Heart right ventricle (tissue), 16 donors: ENCODE measurements around the gene IL17C. TPM values are rescaled to one million over a fixed set of nuclear protein-coding genes. Genes with fewer than 3 reads are reported as not detected.

Experiments used
- ATAC-seq, 8 donors: fragments of 200-7000 bp; cut with Tn5 transposase; one replicate each; pipeline ENCODE4 v1.9.1; 2020; ENCODE audit warnings: mild to moderate bottlenecking in 8 of 8, moderate library complexity in 8 of 8, moderate number of reproducible peaks in 1 of 8
- DNase-seq, 2 donors: peaks; one replicate each; pipeline ENCODE4 v3.0.0-alpha.2; 2020
- H3K27ac ChIP-seq, 10 donors: fragments of 200-600 bp; sonication (generic) in 2 of 10; one replicate each; pipeline versions ENCODE4 v1.5.0 to v1.8.0; 2020 to 2022; ENCODE audit warnings: mild to moderate bottlenecking in 3 of 10
- H3K27me3 ChIP-seq, 7 donors: fragments of 200-600 bp; one replicate each; pipeline ENCODE4 v1.8.0; 2021 to 2022; ENCODE audit warnings: mild to moderate bottlenecking in 2 of 7
- H3K36me3 ChIP-seq, 9 donors: fragments of 200-600 bp; sonication (generic) in 1 of 9; one replicate each; pipeline versions ENCODE4 v1.5.0 to v1.8.0; 2020 to 2022; ENCODE audit warnings: mild to moderate bottlenecking in 2 of 9
- H3K4me1 ChIP-seq, 9 donors: fragments of 200-600 bp; sonication (generic) in 1 of 9; one replicate each; pipeline versions ENCODE4 v1.5.0 to v1.8.0; 2020 to 2022; ENCODE audit warnings: mild to moderate bottlenecking in 4 of 9
- H3K4me3 ChIP-seq, 10 donors: fragments of 200-600 bp; sonication (generic) in 2 of 10; one replicate each; pipeline versions ENCODE4 v1.5.0 to v1.8.0; 2020 to 2022; ENCODE audit warnings: mild to moderate bottlenecking in 7 of 10, moderate library complexity in 2 of 10
- H3K9me3 ChIP-seq, 11 donors: fragments of 200-600 bp in 10 of 11; sonication (generic) in 2 of 11; one replicate each; pipeline versions ENCODE4 v1.5.0 to v1.8.0; 2013 to 2022; ENCODE audit warnings: mild to moderate bottlenecking in 2 of 11, control low read depth in 1 of 11, moderate library complexity in 1 of 11
- WGBS, 2 donors: extraction: QIAGEN DNeasy Blood & Tissue Kit; methylation state at CpG; one replicate each; pipeline ENCODE4 v1.1.7; 2013; ENCODE audit warnings: inconsistent platforms in 1 of 2; 5-methylcytosine and 5-hydroxymethylcytosine counted together
- intact Hi-C, 10 donors: fragments of 100-400 bp; cut with DNase I; formaldehyde crosslinking; loops; one replicate each; pipeline versions ENCODE4 v1.11.1 to v1.14.2; 2022
- polyA plus RNA-seq, 2 donors: library from polyadenylated mRNA; stranded (reverse); fragments of 200-250 nt; gene quantifications; one replicate each; pipeline ENCODE4 v1.2.3, GENCODE V29; 2013
- total RNA-seq, 10 donors: library from RNA; stranded (reverse); fragmentation: NEBNext Ultra II Directional in 3 of 10; extraction: Animal tissue kit (Norgen Biotek cat#: 25700) in 3 of 10; gene quantifications; one replicate each; pipeline versions ENCODE4 v1.2.1 to v1.2.4, GENCODE V29; 2021 to 2023
- TF ChIP-seq, protein P1 (sequence below), 9 donors: fragments of 200-600 bp; sonication (generic) in 2 of 9; IDR thresholded peaks; one replicate each; pipeline versions ENCODE4 v1.5.0 to v1.8.0; 2021 to 2022; ENCODE audit warnings: antibody characterized with exemption in 9 of 9, mild to moderate bottlenecking in 5 of 9, moderate library complexity in 1 of 9
- donor health status: Arrhythmogenic right ventricular cardiomyopathy.
- donor health status: ischemic (EF 13 %, LVEDD 7.1; RV severe dilation, severe dysfunction).
- donor health status: healthy with polysubstance abuse.
- donor health status: DM: no; HTN: yes; CAD: no.
- donor health status: DM: no; HTN: no; CAD: no.
- donor health status: ischemic (EF 25% LVEDD 6.9; RV normal size, moderate dysfunction).
- donor health status: ischemic (EF 25% LVEDD 5.7; RV mildly dilated, moderate dysfunction).
- donor health status: healthy.
- donor health status: DM: yes; HTN: yes; CAD: no.
- donor health status: Ischemic cardiomyopathy.
- donor health status: ischemic (EF 35%, LVEDD 5.7; RV mildly dilated, moderate dysfunction).
- donor health status: nonischemic (EF 11% LVEDD 7.7; RV severe dilation, severe dysfunction).
- donor health status: DM: yes; HTN: yes; CAD: no.
- donor health status: PGD.
- donor health status: ischemic (EF 29% LVEDD 5.4; RV normal size, mild dysfunction).
- donor health status: nonischemic (EF 23%, LVEDD 6.1; RV moderate dilation, normal function).

Gene IL17C
- total and polyA plus RNA-seq, 12 donors = not detected

DNA sequence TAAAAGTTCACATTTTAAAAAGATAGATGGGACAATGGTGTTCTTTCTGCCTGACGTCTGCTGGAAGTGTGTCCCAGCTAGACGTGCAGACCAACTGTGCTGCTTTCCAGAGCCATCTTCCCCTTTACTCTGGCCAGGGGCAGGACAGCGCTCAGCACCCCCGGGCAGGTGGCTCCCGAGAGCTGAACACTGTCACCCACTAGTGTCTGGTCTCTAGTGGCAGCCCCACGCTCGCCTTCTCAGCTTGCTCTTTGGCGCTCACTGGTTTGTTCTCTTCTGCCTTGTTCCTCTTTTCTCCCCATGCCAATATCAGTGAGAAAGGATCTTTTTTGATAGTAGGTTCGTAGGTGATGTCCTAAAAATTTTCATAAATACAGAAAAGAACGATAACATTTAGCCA lies 42.5 kb upstream of the IL17C start:
- H3K4me1 ChIP-seq = peaks cover 5 to 81% (median 46%) of the 10 kb centered on the region in 9 donors
- intact Hi-C loops = loop anchor here in 1 of 10 donors (10.0 kb wide), 1 partner anchor 69 kb away; the partner anchor contains the start of gene MVD
- ATAC-seq = no peak
- DNase-seq = no peak
- TF ChIP-seq, protein P1, sequence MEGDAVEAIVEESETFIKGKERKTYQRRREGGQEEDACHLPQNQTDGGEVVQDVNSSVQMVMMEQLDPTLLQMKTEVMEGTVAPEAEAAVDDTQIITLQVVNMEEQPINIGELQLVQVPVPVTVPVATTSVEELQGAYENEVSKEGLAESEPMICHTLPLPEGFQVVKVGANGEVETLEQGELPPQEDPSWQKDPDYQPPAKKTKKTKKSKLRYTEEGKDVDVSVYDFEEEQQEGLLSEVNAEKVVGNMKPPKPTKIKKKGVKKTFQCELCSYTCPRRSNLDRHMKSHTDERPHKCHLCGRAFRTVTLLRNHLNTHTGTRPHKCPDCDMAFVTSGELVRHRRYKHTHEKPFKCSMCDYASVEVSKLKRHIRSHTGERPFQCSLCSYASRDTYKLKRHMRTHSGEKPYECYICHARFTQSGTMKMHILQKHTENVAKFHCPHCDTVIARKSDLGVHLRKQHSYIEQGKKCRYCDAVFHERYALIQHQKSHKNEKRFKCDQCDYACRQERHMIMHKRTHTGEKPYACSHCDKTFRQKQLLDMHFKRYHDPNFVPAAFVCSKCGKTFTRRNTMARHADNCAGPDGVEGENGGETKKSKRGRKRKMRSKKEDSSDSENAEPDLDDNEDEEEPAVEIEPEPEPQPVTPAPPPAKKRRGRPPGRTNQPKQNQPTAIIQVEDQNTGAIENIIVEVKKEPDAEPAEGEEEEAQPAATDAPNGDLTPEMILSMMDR (IDR thresholded peaks at IDR 0.05) = no peak
- peak overlapping the region in 1 of 10 donors; percentile 38 for H3K27ac ChIP-seq
- no peaks in the 10 kb centered on the region for H3K9me3 ChIP-seq
- peaks cover 0 to 59% (median 17%) of the 10 kb centered on the region in 9 donors for H3K36me3 ChIP-seq
- whole genome bisulfite sequencing, 2 donors = 91 to 92% methylated on average over 10 of the region's 10 CpGs
- no peak overlapping the region for H3K4me3 ChIP-seq
- no peaks in the 10 kb centered on the region for H3K27me3 ChIP-seq

DNA sequence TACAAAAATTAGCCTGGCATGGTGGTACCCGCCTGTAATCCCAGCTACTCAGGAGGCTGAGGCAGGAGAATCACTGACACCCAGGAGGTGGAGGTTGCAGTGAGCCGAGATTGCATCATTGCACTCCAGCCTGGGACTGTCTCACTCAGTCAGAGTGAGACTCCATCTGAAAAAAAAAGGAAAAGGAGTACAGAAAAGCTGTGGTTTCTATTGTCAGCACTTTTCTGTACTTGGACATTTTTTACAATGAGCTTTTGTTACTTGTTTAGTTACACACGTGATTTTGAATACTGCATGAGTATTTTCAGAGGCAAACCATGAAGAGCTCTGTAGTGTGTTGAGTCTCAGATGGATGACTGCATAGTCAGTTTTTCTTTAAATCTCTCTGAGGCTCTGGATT lies 41.9 kb upstream of the IL17C start:
- intact Hi-C loops = loop anchor here in 1 of 10 donors (10.0 kb wide), 1 partner anchor 68 kb away; the partner anchor contains the start of gene MVD
- H3K27ac ChIP-seq = peak overlapping the region in 1 of 10 donors; percentile 49
- TF ChIP-seq, protein P1 (IDR thresholded peaks at IDR 0.05) = no peak
- no peak for ATAC-seq
- WGBS, 2 donors = 83 to 87% methylated on average over 3 of the region's 3 CpGs
- no peak overlapping the region for H3K4me3 ChIP-seq
- no peaks in the 10 kb centered on the region for H3K27me3 ChIP-seq
- peaks cover 0 to 59% (median 17%) of the 10 kb centered on the region in 9 donors for H3K36me3 ChIP-seq
- peaks cover 5 to 78% (median 46%) of the 10 kb centered on the region in 9 donors for H3K4me1 ChIP-seq
- DNase-seq = no peak
- H3K9me3 ChIP-seq = no peaks in the 10 kb centered on the region

DNA sequence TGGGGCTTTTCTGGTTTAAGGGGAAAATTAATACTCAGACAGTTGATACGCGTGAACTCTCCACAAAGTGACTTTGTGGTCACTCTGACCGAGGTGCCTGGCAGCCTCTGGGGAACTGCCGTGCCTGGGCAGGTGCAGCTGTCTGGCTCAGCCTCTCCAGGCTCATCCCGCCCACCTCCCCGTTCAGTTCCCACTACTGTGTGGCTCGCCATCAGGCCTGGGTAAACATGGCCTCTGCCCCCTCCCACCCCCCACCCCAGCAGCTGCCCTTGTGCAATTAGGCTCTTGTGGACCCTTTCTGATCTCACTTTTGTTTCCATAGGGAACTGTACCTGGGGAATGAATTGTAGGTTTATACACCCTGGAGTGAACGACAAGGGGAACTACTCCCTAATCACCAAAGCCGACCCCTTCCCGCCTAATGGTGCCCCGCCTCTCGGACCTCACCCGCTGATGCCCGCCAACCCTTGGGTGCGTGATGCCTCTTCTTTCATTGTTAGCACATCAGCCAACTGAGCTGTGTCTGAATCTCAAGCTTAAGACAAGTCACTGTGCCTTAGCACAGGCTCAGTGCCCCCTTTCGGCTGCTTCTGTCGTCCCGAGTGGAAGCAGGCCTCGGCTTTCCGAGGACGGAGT lies 40.4 kb upstream of the IL17C start:
- 91% methylated on average over 21 of the region's 21 CpGs for WGBS, 2 donors
- Histone ChIP-seq H3K36me3 (peaks cover 0 to 65% (median 24%) of the 10 kb centered on the region in 9 donors), H3K4me3 (no peak overlapping the region), H3K4me1 (peaks cover 5 to 68% (median 46%) of the 10 kb centered on the region in 9 donors), H3K27ac (peak overlapping the region in 8 of 10 donors; percentile 68 to 89 (median 82)), H3K9me3 (no peaks in the 10 kb centered on the region), H3K27me3 (no peaks in the 10 kb centered on the region)
- intact Hi-C loops = loop anchor here in 1 of 10 donors (10.0 kb wide), 1 partner anchor 67 kb away; the partner anchor contains the start of gene MVD
- ATAC-seq = no peak
- TF ChIP-seq, protein P1 (IDR thresholded peaks at IDR 0.05) = no peak
- DNase-seq = no peak

DNA sequence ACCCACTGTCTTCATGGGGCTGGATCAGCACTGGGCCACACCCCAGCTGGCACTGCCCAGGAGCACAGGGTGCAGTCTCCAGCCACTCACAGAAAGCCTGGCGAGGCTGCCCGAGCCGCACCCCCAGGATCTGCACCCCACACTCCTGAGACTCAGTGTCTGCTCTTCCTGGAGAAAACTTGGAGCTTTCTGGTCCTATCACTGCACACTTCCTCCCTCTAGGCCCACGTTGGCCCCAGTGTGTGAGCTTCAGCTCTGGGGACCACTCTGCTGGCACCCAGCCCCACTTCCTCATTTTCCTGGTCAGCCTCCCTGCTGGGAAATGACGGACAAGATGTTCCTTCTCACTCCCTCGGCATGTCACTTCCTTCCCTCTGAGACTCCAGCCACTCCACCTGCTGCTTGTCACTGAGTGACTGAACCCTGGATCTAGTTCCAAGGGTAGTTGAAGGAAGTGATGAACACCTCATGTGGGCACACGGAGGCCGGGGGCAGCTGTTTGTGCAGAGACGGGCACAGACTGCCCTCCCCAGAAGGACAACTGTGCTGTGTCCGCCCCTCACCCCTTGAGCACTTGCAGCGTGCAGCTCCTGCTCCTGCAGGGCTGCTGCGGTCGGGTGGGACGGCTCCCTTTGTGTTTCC lies 39.2 kb upstream of the IL17C start:
- TF ChIP-seq, protein P1 (IDR thresholded peaks at IDR 0.05) = no peak
- Histone ChIP-seq H3K27me3 (no peaks in the 10 kb centered on the region), H3K9me3 (no peaks in the 10 kb centered on the region), H3K4me1 (peaks cover 5 to 63% (median 37%) of the 10 kb centered on the region in 9 donors), H3K36me3 (peaks cover 0 to 62% (median 24%) of the 10 kb centered on the region in 9 donors), H3K27ac (peak overlapping the region; percentile 62 to 89 (median 82)), H3K4me3 (peak overlapping the region in 1 of 10 donors; percentile 12)
- DNase-seq = peak; percentile 83 to 89
- peak; percentile 84 to 95 (median 88) for ATAC-seq
- intact Hi-C loops = loop anchor here in 1 of 10 donors (10.0 kb wide), 1 partner anchor 66 kb away; the partner anchor contains the start of gene MVD
- 54 to 64% methylated on average over 14 of the region's 14 CpGs for WGBS, 2 donors
